Epithelial cell of proximal tubule (primary cell): ENCODE data around the gene EFNA3. TPM values are rescaled to one million over a fixed set of nuclear protein-coding genes. Genes with fewer than 3 reads are reported as not detected.

ENCODE experiments used
- DNase-seq: peaks from one replicate; pipeline ENCODE4 v3.0.0-alpha.2; 2011; ENCODE audit warnings: low read depth
- H3K4me3 ChIP-seq: 2 replicates; pipeline ENCODE4 v1.5.1; 2011; ENCODE audit warnings: low read depth, mild to moderate bottlenecking, low read length
- total RNA-seq: library from RNA; depleted of rRNA; stranded (reverse); fragments of >200 nt; gene quantifications from 2 replicates; pipeline ENCODE4 v1.2.3, GENCODE V29; 2015
- TF ChIP-seq, protein P1 (sequence below): conservative IDR thresholded peaks from 2 replicates; pipeline ENCODE4 v1.5.1; 2012; ENCODE audit warnings: low read depth, mild to moderate bottlenecking, low read length

Gene EFNA3
- total RNA-seq, 1 donor from 2014 or later, result 2.8 TPM

DNA sequence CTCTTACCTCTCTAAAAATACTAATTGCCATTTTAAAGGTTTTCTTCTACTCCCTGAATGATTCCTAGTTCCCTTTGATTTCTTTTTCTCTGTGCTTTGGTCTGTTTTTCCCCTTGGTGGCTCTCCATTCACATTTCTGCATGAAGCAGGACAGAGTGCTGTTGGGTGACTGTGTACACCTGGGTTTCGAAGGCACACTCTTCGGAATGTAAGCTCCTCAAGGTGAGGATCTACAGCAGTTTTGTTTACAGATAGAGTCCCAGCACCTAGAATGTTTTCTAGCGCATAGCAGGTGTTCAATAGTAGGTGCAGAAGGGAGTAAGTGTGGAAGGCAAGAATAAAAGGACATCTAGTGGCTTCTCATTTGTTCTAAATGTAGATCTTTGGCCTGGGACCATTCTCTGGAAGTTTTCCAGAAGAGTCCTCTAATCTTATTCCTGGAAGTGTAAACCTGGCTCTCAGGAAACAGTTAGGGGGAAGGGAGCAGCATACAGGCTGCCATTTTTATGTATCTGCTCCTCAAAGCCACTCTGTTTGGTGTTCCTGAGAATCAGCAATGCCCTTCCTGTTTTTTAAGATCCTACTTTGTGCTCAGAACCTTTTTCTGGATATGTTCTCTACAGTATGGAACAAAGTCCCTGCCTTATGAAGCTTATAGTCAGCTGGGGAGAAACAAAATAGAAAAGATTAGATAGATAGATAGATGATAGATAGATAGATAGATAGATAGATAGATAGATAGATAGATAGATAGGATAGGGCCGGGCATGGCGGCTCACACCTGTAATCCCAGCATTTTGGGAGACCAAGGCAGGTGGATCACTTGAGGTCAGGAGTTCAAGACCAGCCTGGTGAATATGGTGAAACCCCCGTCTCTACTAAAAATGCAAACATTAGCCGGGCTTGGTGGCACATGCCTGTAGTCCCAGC is 26.2 kb downstream of the EFNA3 start:
- H3K4me3 ChIP-seq, result no peak overlapping the region
- TF ChIP-seq, protein P1, sequence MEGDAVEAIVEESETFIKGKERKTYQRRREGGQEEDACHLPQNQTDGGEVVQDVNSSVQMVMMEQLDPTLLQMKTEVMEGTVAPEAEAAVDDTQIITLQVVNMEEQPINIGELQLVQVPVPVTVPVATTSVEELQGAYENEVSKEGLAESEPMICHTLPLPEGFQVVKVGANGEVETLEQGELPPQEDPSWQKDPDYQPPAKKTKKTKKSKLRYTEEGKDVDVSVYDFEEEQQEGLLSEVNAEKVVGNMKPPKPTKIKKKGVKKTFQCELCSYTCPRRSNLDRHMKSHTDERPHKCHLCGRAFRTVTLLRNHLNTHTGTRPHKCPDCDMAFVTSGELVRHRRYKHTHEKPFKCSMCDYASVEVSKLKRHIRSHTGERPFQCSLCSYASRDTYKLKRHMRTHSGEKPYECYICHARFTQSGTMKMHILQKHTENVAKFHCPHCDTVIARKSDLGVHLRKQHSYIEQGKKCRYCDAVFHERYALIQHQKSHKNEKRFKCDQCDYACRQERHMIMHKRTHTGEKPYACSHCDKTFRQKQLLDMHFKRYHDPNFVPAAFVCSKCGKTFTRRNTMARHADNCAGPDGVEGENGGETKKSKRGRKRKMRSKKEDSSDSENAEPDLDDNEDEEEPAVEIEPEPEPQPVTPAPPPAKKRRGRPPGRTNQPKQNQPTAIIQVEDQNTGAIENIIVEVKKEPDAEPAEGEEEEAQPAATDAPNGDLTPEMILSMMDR, result no peak
- no peak for DNase-seq

DNA sequence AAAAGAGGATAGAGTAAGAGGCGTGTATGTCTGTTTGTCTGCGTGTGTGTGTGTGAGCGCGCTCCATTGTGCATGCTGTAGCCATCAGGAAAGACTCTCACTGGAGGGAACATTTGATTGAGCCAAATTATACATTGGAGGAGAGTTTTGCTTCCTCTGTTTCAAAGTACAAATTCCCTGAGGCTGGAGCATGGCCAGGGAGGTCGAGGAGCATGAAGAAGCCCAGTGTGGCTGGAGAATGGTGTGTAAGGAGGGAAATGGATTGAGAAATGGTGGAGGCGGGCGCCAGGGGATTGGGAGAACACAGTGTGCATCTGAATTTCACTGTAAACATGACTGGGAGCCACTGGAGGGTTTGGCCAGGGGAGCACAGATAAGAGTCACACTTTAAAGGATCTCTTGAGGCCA is 27.0 kb downstream of the EFNA3 start:
- TF ChIP-seq, protein P1, result no peak
- no peak overlapping the region for H3K4me3 ChIP-seq
- DNase-seq, result no peak

DNA sequence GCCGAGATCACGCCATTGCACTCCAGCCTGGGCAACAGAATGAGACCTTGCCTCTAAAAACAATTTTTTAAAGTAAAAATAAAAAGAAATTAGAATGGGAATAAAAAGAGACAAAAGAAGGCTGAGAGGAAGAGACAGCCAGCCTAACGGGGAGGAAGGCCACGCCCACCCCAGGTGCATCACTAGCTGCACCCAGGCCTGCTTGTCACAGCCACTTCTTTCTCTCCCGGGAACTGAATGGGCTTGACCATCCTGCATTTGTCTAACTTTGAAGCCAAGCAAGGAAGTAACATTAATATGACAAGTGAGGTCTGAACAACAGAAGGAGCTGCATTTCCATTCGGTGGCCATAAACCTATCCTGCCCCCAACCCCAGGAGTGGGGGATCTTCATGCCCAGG is 28.2 kb downstream of the EFNA3 start:
- DNase-seq, result no peak
- no peak overlapping the region for H3K4me3 ChIP-seq
- TF ChIP-seq, protein P1, result no peak

DNA sequence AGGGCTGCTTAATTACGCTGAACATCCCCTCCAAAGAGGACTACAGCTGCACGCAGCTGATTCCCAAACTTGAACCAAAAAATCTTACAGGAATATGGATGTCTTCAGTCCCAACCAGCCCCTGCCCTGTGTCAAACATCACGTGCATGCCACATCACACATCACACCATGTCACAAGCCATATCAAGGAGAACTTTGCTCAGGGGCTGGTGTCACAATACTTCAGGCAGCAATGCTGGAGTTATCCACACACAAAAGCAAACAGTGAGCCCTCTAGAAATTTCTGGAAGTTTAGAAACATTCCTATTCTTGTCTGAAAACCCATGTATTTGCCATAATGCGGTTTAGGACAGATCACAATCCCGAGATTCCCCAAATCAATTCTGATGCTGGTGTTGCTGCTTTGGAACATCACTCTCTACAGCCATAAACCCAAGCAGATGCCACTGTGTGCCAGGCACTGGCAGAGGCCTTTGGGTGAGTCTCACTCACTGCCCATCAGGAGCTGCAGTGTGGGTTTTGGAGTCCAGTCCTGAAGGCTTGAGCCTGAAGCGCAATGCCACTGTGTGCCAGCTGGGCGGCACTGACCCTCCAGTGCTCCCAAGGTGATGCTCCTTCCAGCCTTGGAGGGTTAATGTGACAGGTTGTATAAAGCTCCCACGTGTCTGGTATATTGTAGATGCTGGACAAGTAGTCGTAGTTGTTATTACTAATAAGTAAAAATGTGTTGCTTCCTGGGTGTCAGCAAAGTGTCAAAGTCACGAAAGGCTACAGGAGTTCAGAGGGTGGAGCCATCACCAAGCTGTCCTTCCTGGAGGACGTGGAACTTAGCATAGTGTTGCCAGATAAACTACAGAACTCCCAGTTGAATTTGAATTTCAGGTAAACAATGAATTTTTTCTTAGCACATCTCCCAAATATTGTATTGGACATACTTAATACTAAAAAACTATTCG is 28.9 kb downstream of the EFNA3 start:
- no peak overlapping the region for H3K4me3 ChIP-seq
- TF ChIP-seq, protein P1, result no peak
- DNase-seq, result no peak

DNA sequence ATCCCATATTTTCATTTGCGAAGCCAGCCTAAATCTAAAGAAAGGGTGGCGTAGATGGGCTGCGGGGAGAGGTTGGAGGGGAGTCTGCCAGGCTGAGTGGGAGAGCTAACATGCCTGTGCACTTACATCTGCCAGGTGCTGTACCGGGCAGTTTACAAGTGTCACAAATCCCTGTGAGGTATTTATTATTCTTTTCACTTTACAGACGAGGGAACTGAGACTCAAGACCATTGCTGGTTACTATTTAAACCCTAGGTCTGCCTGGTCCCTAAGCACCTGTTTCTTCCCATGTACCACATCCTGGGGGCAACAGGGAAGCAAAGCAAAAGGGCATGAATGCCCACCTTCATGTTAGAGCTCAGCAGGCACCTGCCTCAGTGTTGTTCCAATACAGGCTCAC is 29.7 kb downstream of the EFNA3 start:
- no peak for DNase-seq
- no peak overlapping the region for H3K4me3 ChIP-seq
- TF ChIP-seq, protein P1, result no peak

DNA sequence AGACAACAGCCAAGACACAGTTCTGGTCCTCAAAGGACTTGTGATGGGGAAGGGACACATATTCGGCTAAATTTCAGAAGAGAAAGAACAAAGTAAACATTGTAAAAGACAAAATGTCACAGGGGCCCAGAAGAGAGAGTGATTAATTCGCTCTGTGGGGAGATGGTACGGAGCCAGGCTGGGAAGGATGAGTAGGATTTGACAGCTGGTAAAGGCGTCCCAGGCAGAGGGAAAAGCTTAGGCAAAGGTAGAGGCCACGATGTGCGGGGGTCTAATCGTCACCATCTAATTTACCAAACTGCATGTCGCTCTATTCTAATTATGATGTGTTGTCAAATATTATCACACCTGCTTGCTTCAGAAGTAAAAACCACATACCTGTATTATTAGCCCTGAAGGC is 31.7 kb downstream of the EFNA3 start:
- DNase-seq, result no peak
- TF ChIP-seq, protein P1, result no peak
- no peak overlapping the region for H3K4me3 ChIP-seq
